Eye (tissue), 1 donor: ENCODE data around the gene PRAME.
"Not testable (repeated sequence)": the region's sequence is repeated elsewhere in the genome, so short reads cannot be mapped to it uniquely, and the experiment has no call there.

Experiments
- DNase-seq: peaks from one replicate; pipeline ENCODE4 v3.0.0-alpha.2; 2015

PRAME gene

GRCh38 chr22:22550789-22551434 is 8.2 kb downstream of the PRAME start:
- no peak for DNase-seq

GRCh38 chr22:22548910-22549309 is 10.2 kb downstream of the PRAME start:
- no peak for DNase-seq

- DNase-seq, result no peak
These were observed 10.7 kb downstream of the PRAME start for GRCh38 chr22:22548317-22548716.

GRCh38 chr22:22547692-22548300 is 11.3 kb downstream of the PRAME start:
- no peak for DNase-seq

- no peak for DNase-seq
These were observed 11.8 kb downstream of the PRAME start for GRCh38 chr22:22547226-22547625.

- DNase-seq, result no peak
These were observed 12.6 kb downstream of the PRAME start for GRCh38 chr22:22546490-22546889.

GRCh38 chr22:22545084-22545483 is 14.0 kb downstream of the PRAME start:
- DNase-seq, result no peak

GRCh38 chr22:22538226-22538989 is 20.7 kb downstream of the PRAME start:
- DNase-seq, result no peak

- DNase-seq, result no peak
These were observed 22.1 kb downstream of the PRAME start for GRCh38 chr22:22536916-22537315.

GRCh38 chr22:22536515-22536914 is 22.6 kb downstream of the PRAME start:
- no peak for DNase-seq

- no peak for DNase-seq
These were observed 23.4 kb downstream of the PRAME start for GRCh38 chr22:22535662-22536061.

- no peak for DNase-seq
These were observed 24.3 kb downstream of the PRAME start for GRCh38 chr22:22534604-22535415.

GRCh38 chr22:22533863-22534262 is 25.2 kb downstream of the PRAME start:
- DNase-seq, result no peak

GRCh38 chr22:22533417-22533816 is 25.6 kb downstream of the PRAME start:
- DNase-seq, result no peak

GRCh38 chr22:22532547-22533071 is 26.5 kb downstream of the PRAME start:
- not testable (repeated sequence) for DNase-seq

- no peak for DNase-seq
These were observed 27.1 kb downstream of the PRAME start for GRCh38 chr22:22531770-22532546.

- no peak for DNase-seq
These were observed 30.3 kb downstream of the PRAME start for GRCh38 chr22:22528780-22529179.

GRCh38 chr22:22527312-22527711 is 31.8 kb downstream of the PRAME start:
- DNase-seq, result no peak

- DNase-seq, result no peak
These were observed 32.7 kb downstream of the PRAME start for GRCh38 chr22:22526125-22526912.

GRCh38 chr22:22523494-22523893 is 35.6 kb downstream of the PRAME start:
- DNase-seq, result no peak

- DNase-seq, result no peak
These were observed 37.4 kb downstream of the PRAME start for GRCh38 chr22:22521631-22522030.
